Astrocyte of the cerebellum (primary cell): ENCODE measurements around the gene SLC1A3.

Experiments used
- DNase-seq: peaks from one replicate; pipeline ENCODE4 v3.0.0-alpha.2; 2011; ENCODE audit warnings: low read depth
- H3K4me3 ChIP-seq: 2 replicates; pipeline ENCODE4 v1.5.1; 2011; ENCODE audit warnings: mild to moderate bottlenecking, low read depth, low read length, moderate library complexity
- in situ Hi-C: cut with HindIII; loops from 2 replicates; pipeline ENCODE4 v1.10.0; 2017; ENCODE audit warnings: low sequenced_read_pairs
- TF ChIP-seq, protein P1 (sequence below): IDR thresholded peaks from 2 replicates; pipeline ENCODE4 v1.5.1; 2012; ENCODE audit warnings: low read length, low read depth, moderate library complexity, mild to moderate bottlenecking; ENCODE audit errors: missing control alignments

SLC1A3 gene

DNA sequence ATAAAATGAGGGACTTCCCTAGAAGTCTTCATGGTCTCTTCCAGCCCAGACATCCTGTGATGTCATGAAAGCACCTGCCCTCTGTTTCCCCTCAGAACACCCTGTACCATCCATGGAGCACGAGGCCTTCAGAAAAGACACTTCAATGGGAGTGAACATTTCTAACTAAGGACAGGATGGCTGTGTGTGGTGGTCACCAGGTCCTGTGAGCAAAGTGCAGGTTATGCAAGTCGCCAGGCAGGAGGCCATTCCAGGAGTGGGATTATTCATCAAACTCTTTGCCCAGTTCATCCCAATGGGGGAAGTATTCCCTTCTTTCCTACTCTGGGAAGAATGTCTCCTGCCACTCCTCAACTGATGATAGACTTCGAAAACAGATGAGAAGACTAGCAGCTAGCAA lies 80.5 kb downstream of the SLC1A3 start:
- DNase-seq: no peak
- H3K4me3 ChIP-seq: no peak overlapping the region
- TF ChIP-seq, protein P1, sequence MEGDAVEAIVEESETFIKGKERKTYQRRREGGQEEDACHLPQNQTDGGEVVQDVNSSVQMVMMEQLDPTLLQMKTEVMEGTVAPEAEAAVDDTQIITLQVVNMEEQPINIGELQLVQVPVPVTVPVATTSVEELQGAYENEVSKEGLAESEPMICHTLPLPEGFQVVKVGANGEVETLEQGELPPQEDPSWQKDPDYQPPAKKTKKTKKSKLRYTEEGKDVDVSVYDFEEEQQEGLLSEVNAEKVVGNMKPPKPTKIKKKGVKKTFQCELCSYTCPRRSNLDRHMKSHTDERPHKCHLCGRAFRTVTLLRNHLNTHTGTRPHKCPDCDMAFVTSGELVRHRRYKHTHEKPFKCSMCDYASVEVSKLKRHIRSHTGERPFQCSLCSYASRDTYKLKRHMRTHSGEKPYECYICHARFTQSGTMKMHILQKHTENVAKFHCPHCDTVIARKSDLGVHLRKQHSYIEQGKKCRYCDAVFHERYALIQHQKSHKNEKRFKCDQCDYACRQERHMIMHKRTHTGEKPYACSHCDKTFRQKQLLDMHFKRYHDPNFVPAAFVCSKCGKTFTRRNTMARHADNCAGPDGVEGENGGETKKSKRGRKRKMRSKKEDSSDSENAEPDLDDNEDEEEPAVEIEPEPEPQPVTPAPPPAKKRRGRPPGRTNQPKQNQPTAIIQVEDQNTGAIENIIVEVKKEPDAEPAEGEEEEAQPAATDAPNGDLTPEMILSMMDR: no peak
- in situ Hi-C loops: no loop called here

DNA sequence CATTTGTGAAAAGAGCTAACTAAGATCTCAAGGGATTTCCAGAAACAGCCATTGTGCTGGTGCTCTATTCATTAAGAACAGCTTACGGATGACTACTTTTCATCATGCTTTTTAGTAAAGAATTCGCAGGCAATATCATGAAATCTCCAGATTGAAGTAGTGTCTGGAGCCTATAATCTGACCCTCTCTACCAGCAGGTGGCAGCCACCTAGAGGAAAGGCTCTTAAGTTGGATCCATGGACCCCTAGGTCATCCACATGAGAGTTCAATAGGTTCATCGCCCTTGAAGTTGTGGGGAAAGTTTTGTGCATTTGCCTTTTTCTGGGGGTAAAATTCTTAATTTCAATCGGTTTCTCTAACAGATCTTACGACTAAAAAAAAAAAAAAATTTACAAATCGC lies 82.3 kb downstream of the SLC1A3 start:
- DNase-seq: no peak
- H3K4me3 ChIP-seq: no peak overlapping the region
- in situ Hi-C loops: no loop called here
- TF ChIP-seq, protein P1: peak; percentile 48

DNA sequence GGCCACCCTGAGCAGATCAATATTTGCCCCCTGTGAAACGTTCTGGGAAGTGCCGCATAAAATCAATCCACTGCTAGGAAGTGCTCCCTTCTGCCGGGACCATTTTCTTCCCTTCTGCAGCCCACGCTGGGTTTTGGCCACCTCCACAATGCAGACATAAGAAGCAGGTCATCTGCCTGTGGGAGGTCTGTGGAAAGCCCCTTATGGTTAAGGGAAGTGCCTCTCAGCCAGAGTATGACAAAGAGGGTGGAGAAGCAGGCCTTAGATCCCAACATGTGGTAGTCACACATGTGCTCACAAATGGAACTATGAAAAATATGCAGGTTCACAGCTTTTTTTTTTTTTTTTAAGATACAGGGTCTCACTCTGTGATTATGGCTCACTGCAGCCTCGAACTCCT lies 82.8 kb downstream of the SLC1A3 start:
- in situ Hi-C loops: no loop called here

DNA sequence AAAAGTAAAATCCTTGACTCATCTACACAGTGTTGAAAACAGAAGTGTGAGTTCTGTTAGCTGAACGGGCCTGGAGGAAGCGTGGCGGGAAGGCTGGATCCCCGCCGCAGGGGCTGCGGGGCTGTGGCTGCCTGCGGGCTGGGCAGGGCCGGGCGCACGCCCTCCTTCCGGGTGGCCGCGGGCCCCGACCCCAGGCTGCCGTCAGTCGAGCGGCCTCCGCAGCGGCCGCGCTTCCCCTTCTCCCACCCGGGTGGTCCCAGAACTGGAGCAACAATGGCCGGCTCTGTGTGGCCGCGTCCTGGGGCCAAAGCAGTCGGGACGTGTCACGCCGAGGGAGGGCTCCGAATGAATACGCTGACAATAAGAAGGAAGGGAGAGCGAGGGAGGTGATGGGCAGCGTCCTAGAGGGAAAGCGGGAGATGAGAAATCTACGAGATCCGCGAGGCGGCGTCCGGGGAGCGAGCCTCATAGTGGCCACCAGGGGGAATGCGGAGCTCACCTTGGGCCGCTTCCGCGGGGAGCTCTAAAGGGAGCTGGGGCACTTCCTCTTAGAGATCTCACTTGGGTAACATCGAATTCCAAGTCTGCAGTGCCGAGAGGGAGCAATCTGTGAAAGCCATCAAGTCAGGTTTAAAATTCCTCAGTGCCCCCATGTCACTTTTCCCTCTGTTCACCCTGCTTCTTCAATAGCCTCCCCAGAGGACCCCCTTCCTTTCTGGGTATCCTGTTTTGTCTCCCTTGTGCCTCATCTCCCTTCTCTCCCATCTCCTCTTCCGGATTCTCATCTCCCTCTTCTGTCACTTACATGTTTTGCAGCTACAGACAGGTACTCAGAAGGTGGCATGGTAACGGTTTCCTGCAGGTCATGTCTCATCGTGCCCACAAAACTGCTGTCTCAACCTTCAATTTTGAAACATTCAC lies 83.9 kb downstream of the SLC1A3 start:
- in situ Hi-C loops: no loop called here
- TF ChIP-seq, protein P1: peak; percentile 92
- DNase-seq: peak; percentile 51

More for the DNA sequence above, 82.8 kb downstream of the SLC1A3 start:
- DNase-seq: peak; percentile 60
- H3K4me3 ChIP-seq: no peak overlapping the region
- TF ChIP-seq, protein P1: no peak

DNA sequence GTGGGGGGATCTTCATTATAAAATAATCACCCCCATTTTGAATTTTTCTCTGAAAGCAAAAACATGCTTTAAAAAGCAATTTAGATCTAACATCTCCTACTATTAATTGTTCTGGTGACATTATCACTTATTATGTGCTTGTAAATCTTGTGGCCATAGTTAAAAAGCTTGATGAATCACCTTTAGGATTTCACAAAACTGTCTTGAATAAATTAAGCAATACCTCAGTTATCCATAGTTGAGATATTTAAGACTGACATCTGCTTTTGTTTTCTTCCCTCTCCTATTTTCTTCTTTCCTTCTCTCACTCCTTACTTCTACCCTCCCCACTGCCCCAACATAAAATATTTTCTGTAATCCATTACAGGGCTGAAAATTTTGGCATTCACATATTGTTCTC lies 84.8 kb downstream of the SLC1A3 start:
- TF ChIP-seq, protein P1: no peak
- DNase-seq: no peak
- no peak overlapping the region for H3K4me3 ChIP-seq
- in situ Hi-C loops: no loop called here

More for the DNA sequence above, 83.9 kb downstream of the SLC1A3 start:
- H3K4me3 ChIP-seq: peak overlapping the region; percentile 38

DNA sequence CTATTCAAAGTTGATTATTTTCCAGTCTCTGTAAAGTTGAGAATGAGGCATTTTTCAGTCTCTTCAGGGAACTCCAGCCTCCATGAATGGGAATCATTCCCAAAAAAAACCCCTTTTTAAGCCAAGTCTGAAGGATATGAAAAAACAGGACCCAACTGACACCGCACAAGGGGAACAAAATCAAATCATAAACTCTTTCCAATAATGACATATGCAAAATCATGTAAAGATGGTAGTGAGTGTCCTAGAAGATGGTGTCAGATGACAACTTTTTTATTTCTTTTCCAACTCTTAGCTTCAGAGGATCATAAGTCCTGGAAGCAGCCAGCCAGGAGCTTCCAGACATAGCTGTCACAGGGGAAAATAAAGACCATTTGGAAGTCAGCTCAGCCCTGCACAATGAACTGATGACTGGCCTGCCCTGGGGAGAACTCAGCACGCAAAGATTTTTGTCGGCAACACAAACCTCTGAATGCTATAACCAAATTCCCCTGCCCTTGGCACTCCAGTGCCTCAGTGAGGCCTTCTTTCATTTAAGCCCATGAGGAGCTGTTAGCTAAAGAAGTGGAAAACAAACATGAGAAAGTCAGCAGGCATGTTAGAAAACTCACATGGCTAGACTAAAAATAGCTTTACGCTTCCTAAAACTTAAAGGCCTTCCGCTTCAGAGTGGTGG lies 85.4 kb downstream of the SLC1A3 start:
- TF ChIP-seq, protein P1: no peak
- DNase-seq: no peak
- in situ Hi-C loops: no loop called here
- H3K4me3 ChIP-seq: no peak overlapping the region
